ENCODE results near the gene USP25.

GRCh38 chr21:15713412-15713811, 16.4 kb upstream of the USP25 start:
- no peak for TF ChIP-seq EP300 (IDR thresholded peaks at IDR 0.05; ENCODE audit: borderline replicate concordance in 1 of 2, low read depth in 2 of 2, low read length in 2 of 2)
- TF ChIP-seq USF2 (IDR thresholded peaks at IDR 0.05; ENCODE audit: low read length): no peak
- TF ChIP-seq CTCF (IDR thresholded peaks at IDR 0.05; ENCODE audit: control extremely low read depth in 1 of 3, insufficient read depth in 1 of 3, low read depth in 1 of 3, low read length in 3 of 3): no peak
- no peak for TF ChIP-seq POLR2AphosphoS5 (IDR thresholded peaks at IDR 0.05; ENCODE audit: low read depth, low read length)
- no peak for TF ChIP-seq RAD21 (IDR thresholded peaks at IDR 0.05 in 1 of 2, conservative IDR thresholded peaks at IDR 0.05 in 1 of 2; ENCODE audit: low read depth in 2 of 2, low read length in 2 of 2)
- no peak for TF ChIP-seq POLR2A (IDR thresholded peaks at IDR 0.05; ENCODE audit: control extremely low read depth in 1 of 2, low read depth in 2 of 2, low read length in 2 of 2)
- TF ChIP-seq TBP (IDR thresholded peaks at IDR 0.05; ENCODE audit: low read depth, low read length): no peak
- TF ChIP-seq CBX8 (IDR thresholded peaks at IDR 0.05; ENCODE audit: borderline replicate concordance, low read depth, low read length): no peak
- no peak for TF ChIP-seq HDAC6 (IDR thresholded peaks at IDR 0.05; ENCODE audit: low read depth, low read length)
- no peak for TF ChIP-seq EZH2 (IDR thresholded peaks at IDR 0.05; ENCODE audit: low read depth, low read length, severe bottlenecking)

All from H1 (cell line).